C4-2B (cell line): Measurements from ENCODE around the gene LTBP1.

Experiments
- CTCF ChIP-seq: fragments of 450-650 bp; conservative IDR thresholded peaks from 2 replicates; pipeline ENCODE4 v1.5.1; 2017; ENCODE audit warnings: mild to moderate bottlenecking
- ZFX ChIP-seq: fragments of 450-650 bp; IDR thresholded peaks from 2 replicates; pipeline ENCODE4 v1.6.1; 2017

GRCh38 chr2:33019796-33020195 lies 73.0 kb downstream of the LTBP1 start:
- TF ChIP-seq CTCF (no peak), ZFX (no peak)
